ENCODE measurements around the gene KCNQ2.

GRCh38 chr20:63377256-63377941 is 95.1 kb downstream of the KCNQ2 start:
- TF ChIP-seq ZNF274 (IDR thresholded peaks at IDR 0.05; ENCODE audit: low read depth, low read length) (no peak), SUZ12 (IDR thresholded peaks at IDR 0.05; ENCODE audit: extremely low read depth, insufficient read depth, insufficient read length) (no peak), YY1 (IDR thresholded peaks at IDR 0.05; ENCODE audit: insufficient read depth, insufficient read length) (no peak)

Data from NT2/D1 (cell line).